ENCODE measurements around the gene HMG20A.

The HMG20A gene

DNA sequence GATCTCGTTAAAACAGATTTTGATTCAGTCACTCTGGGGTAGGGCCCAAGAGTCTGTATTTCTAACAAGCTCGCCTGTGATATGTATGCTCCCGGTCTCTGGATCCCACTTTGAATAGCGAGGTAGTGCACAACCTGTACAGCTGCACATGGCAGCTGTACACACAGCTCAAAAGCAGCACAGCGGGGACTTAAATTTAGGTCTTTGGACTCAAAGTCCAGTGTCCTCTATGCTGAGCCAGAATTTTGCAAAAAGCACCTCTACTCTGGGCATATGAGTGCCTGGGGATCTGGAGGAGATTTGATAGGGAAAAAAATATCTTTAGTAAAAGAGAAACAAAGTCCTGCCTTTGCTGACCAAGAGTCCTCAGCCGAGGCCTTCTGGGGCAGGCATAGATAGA lies 83.1 kb downstream of the HMG20A start:
- DNase-seq = no peak

DNA sequence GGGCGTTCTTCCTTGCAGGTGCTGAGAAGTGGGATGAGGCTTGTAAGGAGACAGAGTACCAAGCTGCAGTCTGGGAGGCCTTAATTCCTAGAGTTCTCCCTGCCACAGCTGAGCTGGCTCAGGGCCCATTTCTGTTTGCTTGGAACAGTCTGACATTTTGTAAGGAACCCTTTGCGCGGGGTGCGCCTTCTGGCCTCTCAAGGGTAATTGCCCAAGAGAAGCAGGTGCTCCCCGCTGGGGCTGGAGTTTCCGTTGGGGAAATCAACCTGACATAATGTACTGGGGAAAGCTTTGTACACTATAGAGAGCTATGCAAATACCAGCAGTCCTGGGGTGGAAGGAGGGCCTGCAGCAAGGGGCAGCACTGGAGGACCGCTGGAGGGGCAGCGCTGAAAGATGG lies 83.6 kb downstream of the HMG20A start:
- DNase-seq = no peak

DNA sequence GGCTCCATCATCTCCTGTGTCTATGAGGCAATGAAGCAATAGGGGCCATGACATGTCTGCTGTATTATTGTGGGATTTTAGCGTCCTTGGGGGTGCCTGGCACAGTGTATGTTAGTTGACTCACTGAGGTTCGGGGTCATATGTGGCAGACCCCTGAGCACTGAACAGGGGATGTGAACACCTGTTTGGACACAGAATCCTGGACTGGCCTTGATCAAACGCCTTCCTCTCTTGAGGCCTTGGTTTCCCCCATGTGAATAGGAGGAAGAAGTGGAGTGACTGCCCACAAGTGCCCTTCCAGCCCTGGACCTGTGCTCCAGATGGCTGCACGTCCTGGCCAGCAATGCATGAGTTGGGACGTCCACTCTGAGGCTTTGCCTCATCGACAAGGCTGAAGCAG lies 84.2 kb downstream of the HMG20A start:
- DNase-seq = no peak

DNA sequence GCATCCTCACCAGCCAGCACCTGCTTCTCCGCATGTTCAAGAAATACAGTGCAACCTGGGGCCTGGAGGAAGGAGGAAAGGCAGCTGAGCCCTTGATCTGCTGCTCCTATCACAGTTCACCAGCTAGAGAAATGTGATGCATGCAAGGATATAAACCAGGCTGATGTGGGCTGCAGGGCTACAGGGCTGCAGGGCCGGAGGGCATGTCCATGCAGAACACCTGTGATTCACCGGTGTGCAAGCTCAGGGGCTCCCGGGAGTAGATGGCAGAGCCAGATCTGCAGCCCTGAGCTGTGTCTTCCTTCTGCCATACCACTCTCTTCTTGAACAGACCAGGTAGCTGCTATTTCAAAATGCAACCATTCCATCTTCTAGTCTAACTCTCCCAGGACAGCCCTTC lies 84.9 kb downstream of the HMG20A start:
- no peak for DNase-seq

DNA sequence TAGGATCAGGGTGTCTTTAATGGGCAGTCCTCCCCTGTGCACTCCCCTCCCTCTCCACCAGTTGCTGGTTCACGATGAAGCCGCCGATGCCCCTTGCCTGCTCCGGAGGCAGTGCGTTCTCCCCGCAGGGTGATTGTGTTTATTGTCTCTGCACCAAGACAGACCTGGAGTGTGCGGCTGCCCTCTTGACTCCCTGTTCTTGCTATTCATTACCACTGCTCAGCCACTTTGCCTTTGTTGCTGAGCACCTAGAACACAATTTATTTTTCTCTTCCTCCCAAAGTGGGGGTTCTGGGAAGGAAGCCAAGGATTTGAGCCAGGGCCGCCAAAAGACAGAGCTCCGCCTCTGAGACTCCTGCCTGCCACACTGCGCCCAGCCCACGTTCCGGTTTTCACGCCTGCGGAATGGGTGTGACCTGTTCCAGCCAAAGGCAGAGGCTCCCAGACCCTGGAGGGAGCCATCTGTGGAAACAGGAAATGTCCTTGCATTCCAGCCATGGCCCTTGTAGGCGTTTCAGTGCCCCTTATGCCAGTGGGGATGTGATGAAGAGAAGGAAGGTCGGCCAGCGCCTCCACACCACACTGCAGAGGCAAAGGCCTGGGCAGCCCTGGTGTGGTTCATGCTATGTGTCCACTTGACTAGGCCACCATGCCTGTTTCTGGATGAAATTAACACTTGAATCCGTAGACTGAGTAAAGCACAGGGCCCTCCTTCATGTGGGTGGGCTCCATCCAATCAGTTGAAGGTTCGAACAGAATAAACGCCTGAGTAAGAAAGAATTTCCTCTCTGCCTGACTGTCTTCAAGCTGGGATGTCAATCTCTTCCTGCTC lies 85.8 kb downstream of the HMG20A start:
- no peak for DNase-seq

DNA sequence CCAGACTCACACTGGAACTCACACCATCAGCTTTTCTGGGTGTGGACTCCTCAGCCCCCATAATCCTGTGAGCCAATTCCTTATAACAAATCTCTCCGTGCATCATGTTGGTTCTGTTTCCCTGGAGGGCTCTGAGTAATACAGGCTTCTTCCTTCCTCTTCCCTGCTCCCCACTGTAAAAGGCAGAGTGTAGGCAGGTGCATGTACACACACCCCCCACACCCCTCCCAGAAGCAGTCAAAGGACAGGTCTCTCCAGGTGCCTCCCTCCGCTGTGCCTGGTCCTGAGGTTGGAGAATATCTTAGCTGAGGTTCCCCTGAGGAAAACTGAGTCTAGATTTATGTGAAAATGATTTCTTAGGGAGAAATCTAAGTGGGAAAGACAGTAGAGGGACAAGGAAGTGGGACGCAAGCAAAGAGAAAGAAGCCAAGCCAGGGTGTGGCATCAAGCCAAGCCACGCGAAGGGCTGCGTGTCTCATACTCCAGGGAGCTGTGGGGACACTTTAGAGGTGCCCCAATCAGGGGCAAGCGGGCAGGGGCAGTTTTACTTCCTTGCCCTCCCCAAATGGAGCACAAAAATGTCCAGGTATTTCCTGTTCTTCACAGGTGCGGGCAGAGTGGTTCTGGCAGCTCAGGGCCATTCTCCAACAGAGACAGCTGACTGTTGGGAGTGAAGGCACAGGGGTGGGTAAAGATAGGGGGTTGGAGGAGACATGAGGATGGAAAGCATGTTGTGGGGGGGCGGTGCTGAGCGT lies 86.6 kb downstream of the HMG20A start:
- no peak for DNase-seq

DNA sequence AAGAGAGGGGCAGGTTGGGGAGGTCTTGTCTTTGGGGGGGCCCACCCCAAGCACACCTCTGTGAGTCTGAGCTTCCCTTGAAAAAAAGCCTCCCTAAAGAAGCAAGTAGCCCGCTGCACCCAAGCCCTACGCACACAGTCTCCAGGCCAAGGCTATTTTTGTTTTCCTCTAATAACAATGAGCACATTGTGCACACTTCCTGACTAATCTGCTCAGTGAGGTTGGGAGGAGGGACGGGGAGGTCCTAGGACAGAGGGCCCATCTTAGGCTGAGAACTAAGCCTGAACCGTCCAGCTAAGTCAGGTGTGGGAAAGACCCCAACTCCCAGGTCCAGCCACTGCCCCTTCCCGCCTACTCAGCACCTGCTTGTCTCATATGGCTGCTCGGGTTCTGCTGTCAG lies 87.2 kb downstream of the HMG20A start:
- DNase-seq = no peak

DNA sequence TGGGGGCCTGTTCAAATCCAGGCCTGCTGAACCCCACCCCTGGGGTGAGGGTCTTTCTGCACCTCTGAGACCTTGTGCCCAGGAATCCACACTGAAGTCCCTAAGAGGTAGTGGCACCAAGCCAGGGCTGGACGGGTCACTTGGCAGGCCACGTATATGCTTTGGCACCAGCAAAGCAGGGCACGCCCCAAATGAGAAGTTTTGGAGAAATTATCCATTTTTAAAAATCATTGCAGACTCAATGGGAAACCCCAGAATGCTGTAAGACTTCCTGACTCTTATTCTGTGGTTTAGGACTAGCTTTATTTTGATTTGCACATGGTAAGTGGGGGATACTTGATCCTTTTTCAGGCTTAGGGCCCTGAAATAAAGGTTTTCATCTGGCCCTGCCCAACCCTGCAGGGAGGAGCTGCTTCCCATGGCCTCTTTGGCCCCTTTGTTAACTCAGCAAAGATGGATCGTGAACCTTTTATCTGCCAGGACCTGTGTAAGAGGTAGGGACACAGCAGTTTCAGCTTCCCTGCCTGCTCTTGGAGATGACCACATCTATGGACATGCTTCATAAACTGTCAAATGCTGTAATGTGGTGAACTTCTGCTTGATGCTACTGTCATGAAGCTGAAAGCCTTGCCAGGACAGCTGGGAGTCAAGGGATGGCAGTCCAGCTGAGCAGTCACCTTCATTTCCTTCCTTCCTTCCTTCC lies 88.0 kb downstream of the HMG20A start:
- DNase-seq = no peak

DNA sequence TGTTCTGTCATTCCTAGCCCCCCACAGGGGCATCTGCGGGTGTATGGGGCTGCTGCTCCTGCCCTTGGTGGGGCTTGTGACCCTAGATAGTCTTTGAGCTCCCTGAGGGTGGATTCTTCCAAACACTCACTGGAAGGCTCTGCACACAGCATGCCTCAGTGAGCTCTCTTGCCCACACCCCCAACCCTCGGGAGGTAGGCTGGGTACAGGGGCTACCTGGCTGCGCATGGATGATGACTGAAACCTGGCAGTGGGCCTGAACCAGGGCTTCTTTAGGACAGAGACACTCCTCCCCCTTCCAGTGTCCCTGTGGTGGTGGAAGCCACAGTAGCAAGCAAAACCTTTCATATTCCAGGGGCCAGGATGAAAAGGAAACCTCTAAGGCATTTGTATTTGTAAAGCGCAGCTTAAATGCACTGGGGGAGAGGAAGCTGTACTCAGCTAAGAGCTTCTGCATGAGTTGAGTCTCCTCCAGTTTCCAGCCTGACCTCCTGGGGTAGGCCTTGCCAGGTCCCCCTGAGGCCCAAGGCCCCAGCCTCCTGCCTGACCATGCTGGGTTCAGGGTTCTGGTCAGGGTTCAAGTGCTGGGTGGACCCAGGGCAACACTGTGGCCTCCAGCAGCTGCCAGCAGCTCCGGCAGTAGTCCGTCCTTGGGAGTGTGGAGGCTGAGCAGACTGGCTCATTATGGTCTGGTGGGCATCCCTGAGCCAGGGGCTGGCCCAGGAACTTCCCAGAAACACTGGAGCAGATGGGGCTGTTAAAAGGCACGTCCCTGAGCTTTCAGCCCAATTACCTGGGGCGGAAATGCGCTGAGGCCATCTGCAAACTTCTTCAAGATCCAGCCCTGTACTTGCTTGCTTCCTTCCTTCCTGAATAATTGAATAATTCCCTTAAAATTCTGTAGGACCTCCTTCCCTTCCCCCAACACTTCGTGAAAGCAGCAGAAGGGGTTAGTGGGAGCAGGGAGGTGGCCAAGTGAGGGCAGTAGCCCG lies 89.7 kb downstream of the HMG20A start:
- DNase-seq = no peak

DNA sequence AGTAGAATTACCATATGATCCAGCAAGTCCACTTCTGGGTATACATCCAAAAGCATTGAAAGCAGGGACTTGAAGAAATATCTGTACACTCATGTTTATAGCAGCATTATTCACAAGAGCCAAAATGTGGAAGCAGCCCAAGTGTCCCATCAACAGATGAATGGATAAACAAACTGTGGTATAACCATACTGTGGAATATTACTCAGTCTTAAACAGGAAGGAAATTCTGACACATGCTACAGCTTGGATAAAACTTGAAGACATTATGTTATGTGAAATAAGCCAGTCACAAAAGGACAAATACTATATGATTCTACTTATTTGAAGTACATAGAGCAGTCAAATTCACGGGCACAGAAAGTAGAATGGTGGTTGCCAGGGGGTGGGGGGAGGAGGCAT lies 91.2 kb downstream of the HMG20A start:
- no peak for DNase-seq

DNA sequence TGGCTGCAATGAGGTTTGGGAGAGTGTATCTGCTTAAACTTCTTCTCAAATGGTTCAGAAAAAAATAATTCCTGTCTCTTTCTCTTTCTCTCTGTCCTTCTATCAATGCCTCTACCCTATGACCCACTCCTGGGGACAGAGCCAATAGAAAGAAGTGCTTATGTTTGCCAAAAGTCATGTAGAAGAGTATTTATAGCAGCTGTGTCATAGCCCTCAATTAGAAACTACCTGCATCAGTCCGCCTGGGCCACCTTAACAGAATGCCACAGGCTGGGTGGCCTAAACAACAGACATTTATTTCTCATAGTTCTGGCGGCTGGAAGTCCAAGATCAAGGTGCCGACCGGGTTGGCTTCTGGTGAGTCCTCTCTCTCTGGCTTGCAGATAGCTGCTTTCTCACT lies 92.5 kb downstream of the HMG20A start:
- no peak for DNase-seq

DNA sequence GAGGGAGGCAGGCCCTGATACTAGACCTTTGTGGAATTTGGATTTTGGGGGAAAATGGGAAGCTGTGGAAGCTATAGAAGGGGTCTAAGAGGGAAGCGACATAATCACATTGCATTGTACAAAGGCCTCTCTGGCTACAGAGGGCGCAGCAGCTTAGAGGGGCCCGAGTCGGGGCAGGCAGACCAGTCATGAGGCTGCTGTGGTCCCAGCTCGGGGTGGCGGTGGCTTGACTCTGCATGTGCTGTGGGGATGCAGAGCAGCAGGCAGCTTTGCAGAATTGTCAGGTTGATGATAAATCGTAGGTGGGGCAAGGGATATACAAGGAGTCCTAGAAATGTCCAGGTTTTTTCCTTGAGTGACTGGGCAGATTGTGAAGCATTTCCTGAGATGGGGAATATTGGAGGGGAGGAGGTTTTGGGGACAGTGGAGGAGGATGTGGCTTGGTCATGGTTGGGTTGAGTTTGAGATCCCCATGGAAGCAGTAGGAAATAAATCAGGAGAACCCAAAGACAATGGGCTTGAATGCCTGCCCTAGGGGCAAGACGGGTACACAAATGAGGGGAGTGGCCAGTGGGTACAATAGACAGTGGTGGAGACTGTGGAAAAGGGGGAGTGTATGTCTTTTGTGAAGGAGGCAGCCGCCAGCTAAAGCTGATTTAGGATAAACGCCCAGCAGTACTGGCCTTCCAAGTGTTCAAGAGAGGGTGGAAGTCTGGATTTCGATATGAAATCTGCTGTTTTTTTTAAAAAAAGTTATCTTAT lies 94.1 kb downstream of the HMG20A start:
- no peak for DNase-seq

DNA sequence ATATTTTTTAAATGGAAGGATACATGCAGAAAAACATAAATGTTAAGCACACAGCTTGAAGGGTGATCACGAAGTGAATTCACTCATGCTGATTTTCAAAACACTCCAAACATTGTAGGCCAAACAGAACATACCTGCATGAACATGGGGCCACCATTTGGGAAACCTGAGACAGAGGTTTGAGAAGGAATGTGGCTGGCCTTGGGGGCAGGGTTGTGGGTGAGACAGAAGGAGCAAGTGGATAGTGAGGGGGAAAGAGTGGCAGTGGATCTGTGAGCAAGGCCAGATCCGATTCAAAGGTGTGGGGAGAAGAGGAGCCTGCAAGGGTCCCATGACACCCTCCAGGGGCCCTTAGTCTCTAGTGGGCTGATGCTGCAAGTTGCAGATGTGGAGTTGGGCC lies 94.9 kb downstream of the HMG20A start:
- no peak for DNase-seq

DNA sequence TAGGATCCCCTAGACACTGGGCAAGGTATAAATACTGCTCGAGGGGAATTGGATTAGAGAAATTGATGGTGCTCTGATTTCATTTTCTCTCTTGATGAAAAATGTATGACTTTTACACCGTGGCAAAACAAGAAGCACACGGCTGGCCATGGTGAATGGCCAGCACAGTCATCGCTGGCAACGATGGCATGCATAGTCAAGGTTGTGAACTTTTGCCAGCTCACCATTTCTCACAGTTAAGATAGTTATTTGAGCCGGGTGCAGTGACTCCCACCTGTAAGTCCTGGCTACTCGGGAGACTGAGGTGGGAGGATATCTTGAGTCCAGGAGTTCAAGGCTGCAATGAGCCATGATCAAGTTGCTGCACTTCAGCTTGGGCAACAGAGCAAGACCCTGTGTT lies 95.4 kb downstream of the HMG20A start:
- DNase-seq = no peak

DNA sequence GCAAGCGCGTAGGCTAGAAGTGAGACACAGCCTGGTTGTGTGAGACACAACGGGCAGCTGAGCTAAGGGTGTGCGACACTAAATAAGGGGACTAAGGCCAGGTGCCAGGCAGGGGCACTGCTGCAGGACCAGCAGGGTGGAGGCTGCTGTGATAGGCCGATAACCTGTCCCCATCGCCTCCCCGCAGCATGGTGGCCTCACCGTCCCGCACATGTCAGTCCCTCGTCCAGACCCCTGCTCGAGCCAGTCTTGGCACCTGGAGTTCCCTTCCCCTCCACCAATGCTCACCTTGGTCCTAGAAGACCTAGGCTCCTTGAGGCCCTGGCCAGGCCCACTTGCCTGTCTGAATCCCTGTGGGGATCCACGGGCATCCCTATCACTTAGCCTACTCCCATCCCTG lies 96.1 kb downstream of the HMG20A start:
- no peak for DNase-seq

DNA sequence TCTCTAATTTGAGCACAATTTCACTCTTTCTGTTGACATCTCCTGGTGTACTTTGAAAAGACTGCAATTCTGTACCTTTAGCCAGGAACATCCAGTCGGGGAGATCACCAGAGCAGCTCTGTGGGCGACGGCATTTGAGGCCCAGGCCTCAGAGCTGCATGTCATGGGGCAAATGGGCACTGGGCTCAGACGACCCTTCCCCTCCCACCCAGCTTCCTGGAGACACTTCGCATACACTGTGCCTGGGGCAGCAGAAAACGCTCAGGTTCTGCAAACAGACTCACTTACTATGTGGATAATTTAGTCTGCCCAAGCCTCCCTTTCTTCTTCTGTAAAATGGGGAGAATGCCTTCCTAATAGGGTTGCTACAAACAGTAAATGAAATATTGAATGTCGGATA lies 96.9 kb downstream of the HMG20A start:
- DNase-seq = no peak

DNA sequence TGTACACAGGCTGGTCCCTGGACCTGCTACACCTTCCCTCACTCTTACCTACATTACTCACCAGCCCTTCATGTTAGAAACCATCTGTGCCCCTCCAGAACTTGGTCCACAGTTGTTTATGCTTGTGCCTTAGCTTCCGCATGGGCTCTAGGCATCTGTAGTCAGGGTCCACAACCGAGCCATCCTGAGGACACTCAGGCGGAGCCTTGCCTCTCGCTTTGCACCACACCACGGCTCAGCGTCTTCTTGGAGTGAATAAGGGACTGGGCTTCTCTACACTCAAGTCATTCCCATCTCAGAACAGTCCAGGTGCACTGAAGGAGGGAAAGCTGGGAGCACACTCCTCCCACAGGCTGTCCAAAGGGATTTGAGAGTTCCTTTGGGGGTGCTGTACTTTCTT lies 97.8 kb downstream of the HMG20A start:
- no peak for DNase-seq

DNA sequence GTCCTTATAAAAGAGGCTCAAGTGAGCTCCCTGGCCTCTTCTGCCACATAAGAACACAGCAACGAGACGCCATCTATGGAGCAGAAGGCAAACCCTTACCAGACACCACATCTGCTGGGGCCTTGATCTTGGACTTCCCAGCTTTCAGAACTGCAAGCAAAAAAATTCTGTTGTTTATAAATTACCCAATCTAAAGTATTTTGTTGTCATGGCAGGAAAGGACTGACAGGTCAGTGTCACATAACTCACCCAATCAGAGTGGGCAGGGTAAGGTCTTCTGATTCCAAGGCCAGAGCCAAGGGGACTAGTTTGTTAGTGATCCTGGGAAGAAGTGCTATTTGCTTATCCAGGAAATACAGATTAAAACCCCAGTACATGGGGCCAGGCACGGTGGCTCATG lies 98.9 kb downstream of the HMG20A start:
- DNase-seq = no peak

DNA sequence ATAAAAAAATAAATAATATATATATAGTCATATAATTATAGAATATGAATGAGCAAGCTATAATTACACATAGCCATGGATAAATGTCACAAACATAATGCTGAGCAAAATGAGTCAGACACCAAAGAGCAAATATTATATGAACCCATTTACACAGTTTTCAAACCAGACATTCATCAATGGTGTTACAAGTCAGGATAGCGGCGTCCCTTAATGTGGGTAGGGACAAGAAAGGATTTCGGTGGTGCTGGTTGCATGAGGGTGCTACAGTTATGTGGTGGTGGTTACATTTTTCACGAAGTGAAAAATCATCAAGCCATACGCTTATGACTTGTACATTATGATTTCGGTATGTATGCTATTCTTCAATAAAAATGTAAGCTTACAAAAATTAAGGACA lies 100.5 kb downstream of the HMG20A start:
- no peak for DNase-seq

DNA sequence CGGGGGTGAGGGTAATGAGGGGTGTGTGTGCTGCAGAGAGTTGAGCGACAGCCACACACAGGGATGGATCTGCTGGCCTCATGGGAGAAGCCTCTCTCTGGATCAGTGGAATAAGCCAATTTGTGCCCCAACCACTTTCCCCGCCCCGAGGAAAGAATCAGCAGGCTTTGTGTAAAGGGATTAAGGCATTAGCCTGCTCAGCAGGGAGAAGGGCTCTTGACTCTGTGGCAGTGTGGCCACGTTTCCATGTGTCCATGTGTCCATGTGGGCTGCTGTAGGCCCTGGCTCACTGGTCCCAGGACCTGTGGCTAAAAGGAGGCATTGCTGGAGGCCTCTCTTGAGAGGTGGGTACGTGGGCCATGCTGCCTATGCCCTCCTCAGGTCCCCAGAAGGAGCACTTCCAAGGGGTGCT lies 104.7 kb downstream of the HMG20A start:
- DNase-seq = no peak

DNA sequence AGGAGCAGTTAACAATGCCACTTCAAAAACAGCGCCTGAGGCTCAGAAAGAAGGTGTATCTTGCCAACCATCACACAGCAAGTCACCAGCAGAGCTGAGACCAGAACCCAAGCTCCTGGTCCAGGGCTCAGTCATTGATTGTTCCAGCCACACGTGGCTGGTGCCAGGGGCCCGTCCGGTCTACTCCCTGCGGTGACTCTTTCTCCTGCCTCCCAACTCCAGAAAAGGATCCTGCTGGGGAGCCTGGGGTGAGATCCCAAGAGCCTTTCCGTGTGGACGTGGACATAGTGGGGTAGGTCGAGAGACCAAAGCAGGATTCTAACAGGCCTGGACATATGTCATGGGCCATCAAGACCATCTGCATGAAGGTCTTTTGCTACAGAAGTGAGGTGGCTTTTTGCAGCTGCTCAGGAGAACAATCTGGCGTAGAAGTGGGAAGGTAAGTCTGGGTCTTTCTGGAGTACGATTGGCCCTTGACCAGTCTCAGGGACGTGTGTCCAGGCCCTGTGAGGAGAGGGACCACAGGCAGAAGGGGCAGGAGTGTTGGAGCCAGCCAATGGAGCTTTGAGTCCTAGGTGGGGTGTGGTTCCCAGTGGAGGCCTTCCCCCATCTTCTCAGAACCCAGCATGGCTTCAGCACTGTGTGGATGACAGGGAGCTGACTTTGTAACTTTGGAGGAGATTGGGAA lies 105.4 kb downstream of the HMG20A start:
- no peak for DNase-seq

Data from NCI-H1930 (cell line).